Nephron progenitor cell (in vitro differentiated cells): ENCODE results near the gene PLEKHF1.

Experiments used
- DNase-seq: peaks from one replicate; pipeline ENCODE4 v3.0.0; 2021
- H3K27ac Mint-ChIP-seq: 2 replicates; pipeline ENCODE4 v1.8.0; 2021; ENCODE audit warnings: mild to moderate bottlenecking, moderate library complexity, mixed read lengths
- H3K27me3 Mint-ChIP-seq: 2 replicates; pipeline ENCODE4 v1.8.0; 2021; ENCODE audit warnings: mild to moderate bottlenecking, low read depth, mixed read lengths; ENCODE audit not compliant: poor library complexity
- H3K36me3 Mint-ChIP-seq: 2 replicates; pipeline ENCODE4 v1.8.0; 2021; ENCODE audit warnings: low read depth, mixed read lengths
- H3K4me1 Mint-ChIP-seq: 2 replicates; pipeline ENCODE4 v1.8.0; 2021; ENCODE audit warnings: mixed read lengths
- H3K4me3 Mint-ChIP-seq: 2 replicates; pipeline ENCODE4 v1.8.0; 2021; ENCODE audit warnings: mild to moderate bottlenecking, moderate library complexity, mixed read lengths
- H3K9me3 Mint-ChIP-seq: 2 replicates; pipeline ENCODE4 v1.8.0; 2021; ENCODE audit warnings: mild to moderate bottlenecking, moderate library complexity, mixed read lengths
- TF ChIP-seq, protein P1 (sequence below): fragments of 200-600 bp; sonication (generic); IDR thresholded peaks from 2 replicates; pipeline ENCODE4 v1.5.0; 2021; ENCODE audit warnings: antibody characterized with exemption

The PLEKHF1 gene

DNA sequence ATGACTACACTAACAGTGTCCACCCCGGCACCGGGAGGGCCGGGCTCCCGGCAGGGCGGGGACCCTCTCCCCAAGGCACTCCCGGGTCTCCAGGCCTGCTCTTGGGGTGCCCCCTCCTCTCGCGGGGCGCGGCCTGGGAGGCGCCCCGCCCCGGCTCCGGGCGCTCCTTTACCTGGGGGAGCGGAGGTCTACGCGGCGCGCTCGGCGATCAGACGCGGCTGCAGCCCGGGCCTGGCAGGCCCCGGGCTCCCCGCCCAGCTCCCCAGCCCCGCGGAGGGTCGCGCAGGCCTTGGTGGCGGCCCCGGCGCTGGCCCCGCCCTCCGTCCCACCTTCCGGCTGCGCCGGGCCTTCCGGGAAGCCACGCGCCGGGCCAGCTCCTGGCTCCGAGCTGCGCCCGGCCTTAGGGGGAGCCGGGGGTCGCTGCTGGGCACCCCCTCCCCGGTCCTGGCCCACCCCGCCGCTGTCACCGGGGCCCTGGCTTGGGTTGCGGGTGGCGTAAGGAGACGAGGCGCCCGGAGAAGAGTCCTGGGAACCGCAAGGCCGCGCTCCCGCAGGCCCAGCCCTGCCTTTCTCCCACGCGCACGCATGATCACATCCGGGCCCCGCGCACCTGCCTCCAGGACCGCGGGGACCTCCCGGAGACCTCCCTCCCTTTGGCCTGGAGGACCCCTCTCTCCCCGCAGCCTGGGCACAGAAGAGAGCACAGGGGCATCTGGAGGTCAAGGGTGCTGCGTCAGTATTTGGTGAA is 49.9 kb downstream of the PLEKHF1 start, which contains the start of gene C19orf12:
C19orf12 (minus strand) TSS at position 309 of the 748 bp plus-strand sequence. CDS start 6,848 bp downstream, outside the sequence.
- peak; percentile 81 for DNase-seq
- Mint-ChIP-seq H3K4me3 (peak within 1 kb of the TSS; percentile 89), H3K27me3 (no peaks in the 10 kb centered on the region), H3K27ac (no peak within 1 kb of the TSS), H3K36me3 (no peaks in the 10 kb centered on the region), H3K4me1 (peaks cover 49% of the 10 kb centered on the region), H3K9me3 (no peaks in the 10 kb centered on the region)
- TF ChIP-seq, protein P1, sequence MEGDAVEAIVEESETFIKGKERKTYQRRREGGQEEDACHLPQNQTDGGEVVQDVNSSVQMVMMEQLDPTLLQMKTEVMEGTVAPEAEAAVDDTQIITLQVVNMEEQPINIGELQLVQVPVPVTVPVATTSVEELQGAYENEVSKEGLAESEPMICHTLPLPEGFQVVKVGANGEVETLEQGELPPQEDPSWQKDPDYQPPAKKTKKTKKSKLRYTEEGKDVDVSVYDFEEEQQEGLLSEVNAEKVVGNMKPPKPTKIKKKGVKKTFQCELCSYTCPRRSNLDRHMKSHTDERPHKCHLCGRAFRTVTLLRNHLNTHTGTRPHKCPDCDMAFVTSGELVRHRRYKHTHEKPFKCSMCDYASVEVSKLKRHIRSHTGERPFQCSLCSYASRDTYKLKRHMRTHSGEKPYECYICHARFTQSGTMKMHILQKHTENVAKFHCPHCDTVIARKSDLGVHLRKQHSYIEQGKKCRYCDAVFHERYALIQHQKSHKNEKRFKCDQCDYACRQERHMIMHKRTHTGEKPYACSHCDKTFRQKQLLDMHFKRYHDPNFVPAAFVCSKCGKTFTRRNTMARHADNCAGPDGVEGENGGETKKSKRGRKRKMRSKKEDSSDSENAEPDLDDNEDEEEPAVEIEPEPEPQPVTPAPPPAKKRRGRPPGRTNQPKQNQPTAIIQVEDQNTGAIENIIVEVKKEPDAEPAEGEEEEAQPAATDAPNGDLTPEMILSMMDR = no peak

DNA sequence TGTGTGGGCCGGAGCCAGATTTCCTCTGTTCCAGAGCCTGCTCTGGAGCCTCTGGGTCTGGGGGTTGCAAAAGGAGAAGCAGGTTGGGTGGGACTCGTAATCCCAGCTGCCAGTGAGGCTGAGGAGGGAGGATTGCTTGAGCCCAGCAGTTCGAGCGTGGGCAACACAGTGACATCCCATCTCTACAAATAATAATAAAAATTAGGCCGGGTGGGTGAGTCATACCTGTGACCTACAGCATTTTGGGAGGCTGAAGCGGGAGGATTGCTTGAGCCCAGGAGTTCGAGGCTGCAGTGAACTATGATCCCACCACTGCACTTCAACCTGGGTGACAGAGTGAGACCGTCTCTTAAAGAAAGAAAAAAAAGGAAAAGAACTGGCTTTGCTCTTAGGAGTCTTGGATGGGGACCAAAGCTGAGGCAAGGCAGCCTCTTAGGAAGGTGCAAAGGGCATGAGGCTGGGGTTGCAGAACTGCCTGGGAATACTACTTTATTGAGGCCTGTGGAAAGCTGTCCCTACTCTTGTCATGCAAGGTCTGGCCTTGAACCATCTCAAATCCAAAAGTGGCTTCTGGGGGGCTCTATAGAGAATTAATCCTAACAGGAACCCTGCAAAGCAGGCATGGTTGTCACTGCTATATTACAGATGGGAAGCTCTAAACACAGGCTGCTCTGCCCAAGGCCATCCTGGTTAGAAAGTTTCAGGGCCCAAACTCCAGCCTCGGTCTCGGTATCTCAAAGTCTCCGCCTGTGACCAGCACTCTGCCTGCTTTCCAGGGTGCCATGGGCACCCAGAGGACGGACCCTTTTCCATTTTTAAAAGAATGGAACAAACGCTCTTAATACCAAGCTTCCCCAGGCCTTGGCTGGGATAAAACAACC is 50.7 kb downstream of the PLEKHF1 start:
- no peak for DNase-seq
- peak overlapping the region; percentile 74 for H3K27ac Mint-ChIP-seq
- H3K9me3 Mint-ChIP-seq = no peaks in the 10 kb centered on the region
- H3K4me1 Mint-ChIP-seq = peaks cover 44% of the 10 kb centered on the region
- no peaks in the 10 kb centered on the region for H3K36me3 Mint-ChIP-seq
- TF ChIP-seq, protein P1 = no peak
- peak overlapping the region; percentile 89 for H3K4me3 Mint-ChIP-seq
- H3K27me3 Mint-ChIP-seq = no peaks in the 10 kb centered on the region

DNA sequence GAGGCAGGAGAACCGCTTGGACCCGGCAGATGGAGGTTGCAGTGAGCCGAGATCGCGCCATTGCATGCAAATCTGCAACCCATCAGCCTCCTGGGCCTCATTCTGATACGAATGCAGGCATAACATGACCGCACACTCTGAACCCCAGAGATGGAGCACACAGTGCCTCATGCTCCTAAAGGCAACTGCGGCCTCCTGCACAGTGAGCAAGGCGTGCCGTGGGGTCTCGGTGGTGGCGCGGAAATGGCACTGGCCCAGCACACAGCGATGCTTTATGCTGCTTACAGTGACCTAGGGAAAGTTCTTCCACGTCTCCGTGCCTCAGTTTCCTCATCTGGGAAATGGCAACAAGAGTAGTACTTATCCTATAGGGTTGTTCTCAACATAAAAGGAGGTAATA is 51.8 kb downstream of the PLEKHF1 start:
- TF ChIP-seq, protein P1 = no peak
- Mint-ChIP-seq H3K27me3 (no peaks in the 10 kb centered on the region), H3K9me3 (no peaks in the 10 kb centered on the region), H3K4me1 (peaks cover 39% of the 10 kb centered on the region), H3K4me3 (no peak overlapping the region), H3K36me3 (no peaks in the 10 kb centered on the region), H3K27ac (no peak overlapping the region)
- DNase-seq = no peak

DNA sequence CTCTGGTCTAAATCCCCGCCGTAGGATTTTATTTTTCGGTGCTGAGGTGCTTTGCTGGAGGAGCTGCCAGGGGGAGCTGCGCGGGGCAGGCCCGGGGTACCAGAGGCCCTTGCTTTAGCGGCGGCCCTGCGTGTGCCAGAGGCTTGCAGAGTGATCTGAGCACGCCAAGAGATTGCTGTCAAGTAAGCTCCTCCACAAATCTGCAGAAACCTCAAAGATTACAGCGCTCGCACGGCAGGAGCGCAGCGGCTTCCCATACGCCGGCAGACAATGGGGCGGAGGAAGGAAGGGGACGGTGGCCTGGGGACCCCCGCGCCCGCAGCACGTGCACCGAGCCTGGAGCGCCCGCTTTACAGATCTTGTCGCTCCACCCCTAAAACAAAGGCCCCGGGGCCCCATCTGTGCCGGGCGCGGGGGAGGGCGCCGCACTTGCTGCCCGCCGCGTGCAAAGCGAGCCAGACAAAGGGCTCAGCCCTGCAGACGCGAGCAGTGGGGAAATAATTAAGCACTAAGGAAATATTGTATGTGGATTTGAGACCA is 58.9 kb downstream of the PLEKHF1 start:
- DNase-seq = peak; percentile 37
- H3K27ac Mint-ChIP-seq = no peak overlapping the region

DNA sequence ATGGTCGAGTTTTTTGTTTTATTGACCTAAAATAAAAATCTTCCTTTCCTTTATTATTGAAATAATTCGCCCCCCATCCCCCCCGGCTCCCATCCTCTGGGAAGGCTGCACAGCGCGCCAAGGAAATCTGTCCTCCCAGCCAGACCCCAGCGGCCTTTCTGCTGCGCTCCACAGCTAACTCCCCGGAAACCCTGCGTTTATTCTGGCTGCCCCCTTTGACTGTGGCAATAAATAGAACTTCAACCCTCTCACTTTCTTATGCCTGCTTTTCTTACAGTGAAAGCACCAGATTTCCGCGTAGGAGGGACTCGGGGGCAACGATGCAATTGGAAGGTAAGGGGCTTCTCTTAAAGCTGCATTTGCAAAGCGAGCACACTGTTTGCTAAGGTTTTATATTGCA is 59.5 kb downstream of the PLEKHF1 start:
- H3K36me3 Mint-ChIP-seq = no peaks in the 10 kb centered on the region
- TF ChIP-seq, protein P1 = no peak
- peaks cover 32% of the 10 kb centered on the region for H3K27me3 Mint-ChIP-seq
- H3K9me3 Mint-ChIP-seq = no peaks in the 10 kb centered on the region
- no peak for DNase-seq
- H3K4me1 Mint-ChIP-seq = peaks cover 25% of the 10 kb centered on the region
- H3K4me3 Mint-ChIP-seq = peak overlapping the region; percentile 20
- H3K27ac Mint-ChIP-seq = no peak overlapping the region

More for the DNA sequence above, 58.9 kb downstream of the PLEKHF1 start:
- Mint-ChIP-seq H3K27me3 (peaks cover 27% of the 10 kb centered on the region), H3K4me1 (peaks cover 25% of the 10 kb centered on the region), H3K9me3 (no peaks in the 10 kb centered on the region), H3K36me3 (no peaks in the 10 kb centered on the region), H3K4me3 (peak overlapping the region; percentile 65)
- TF ChIP-seq, protein P1 = no peak
